Ovary (tissue), 9 donors: ENCODE data around the gene TMOD4. TPM values are rescaled to one million over a fixed set of nuclear protein-coding genes. Genes with fewer than 3 reads are reported as not detected.
A peak's percentile ranks its signal among the peaks of the same experiment; 100 is the strongest.

Experiments
- DNase-seq, 5 donors: peaks; one replicate each; pipeline ENCODE4 v3.0.0-alpha.2; 2019 to 2020
- H3K27ac ChIP-seq, 2 donors: fragments of 200-600 bp; one replicate each; pipeline versions ENCODE4 v1.5.1 to v1.8.0; 2019 to 2022
- H3K27me3 ChIP-seq: fragments of 200-600 bp; one replicate; pipeline ENCODE4 v1.8.0; 2022
- H3K36me3 ChIP-seq: fragments of 200-600 bp; sonication (generic); one replicate; pipeline ENCODE4 v1.5.1; 2019
- H3K4me1 ChIP-seq: one replicate; pipeline ENCODE4 v1.8.1; 2013; ENCODE audit warnings: mild to moderate bottlenecking, moderate library complexity; ENCODE audit not compliant: insufficient read depth
- H3K4me3 ChIP-seq: fragments of 200-600 bp; sonication (generic); one replicate; pipeline ENCODE4 v1.5.1; 2017
- H3K9me3 ChIP-seq, 2 donors: fragments of 200-600 bp in 1 of 2; sonication (generic) in 1 of 2; one replicate each; pipeline versions ENCODE4 v1.5.1 to v1.8.1; 2013 to 2019; ENCODE audit warnings: mild to moderate bottlenecking in 1 of 2, moderate library complexity in 1 of 2
- CTCF ChIP-seq, 3 donors: fragments of 450-650 bp in 2 of 3; fragments of 200-600 bp in 1 of 3; IDR thresholded peaks; one replicate each; pipeline versions ENCODE4 v1.5.1 to v1.8.0; 2016 to 2022; ENCODE audit warnings: antibody characterized with exemption in 3 of 3, mild to moderate bottlenecking in 1 of 3
- EP300 ChIP-seq: sonication (generic); formaldehyde crosslinking; IDR thresholded peaks from one replicate; pipeline ENCODE4 v1.6.1; 2017; ENCODE audit warnings: antibody characterized with exemption
- POLR2A ChIP-seq: fragments of 450-650 bp; IDR thresholded peaks from one replicate; pipeline ENCODE4 v1.6.1; 2017; ENCODE audit warnings: antibody characterized with exemption, mild to moderate bottlenecking, moderate library complexity
- WGBS, 3 donors: extraction: QIAGEN DNeasy Blood & Tissue Kit in 1 of 3; methylation state at CpG; one replicate each; pipeline versions ENCODE4 v1.1.5 to v1.1.7; 2013 to 2017; 5-methylcytosine and 5-hydroxymethylcytosine counted together
- intact Hi-C, 4 donors: fragments of 100-400 bp; cut with DNase I; formaldehyde crosslinking; loops; one replicate each; pipeline versions ENCODE4 v1.11.0 to v1.15.1; 2022 to 2023
- polyA plus RNA-seq, 2 donors: library from polyadenylated mRNA; stranded (reverse); fragments of 200-250 nt in 1 of 2; fragments of 350-450 nt in 1 of 2; fragmentation: Illumina TruSeq in 1 of 2; extraction: RNeasy Lipid Tissue Mini Kit (QIAGEN cat#74804) in 1 of 2; gene quantifications; one replicate each; pipeline ENCODE4 v1.2.3, GENCODE V29; 2013 to 2014
- total RNA-seq, 7 donors: library from RNA; depleted of rRNA in 2 of 7; stranded (reverse); fragments of >200 nt in 2 of 7; fragmentation: NEBNext Ultra II Directional in 3 of 7; extraction: Animal tissue kit (Norgen Biotek cat#: 25700) in 3 of 7; gene quantifications; one replicate each; pipeline versions ENCODE4 v1.1.0 to v1.2.4, GENCODE V29; 2016 to 2023
- donor health status: DM: no; HTN: no; CAD: no; lungs with moderate emphysema.
- donor health status: DM: no; HTN: no; CAD: no.
- donor health status: Bipolar disorder and iron deficiency.
- donor health status: DM: yes; HTN: yes; CAD: no.
- donor health status: DM: no; HTN: no; CAD: no.
- donor health status: DM: yes; HTN: yes; CAD: no.

Gene TMOD4
- total and polyA plus RNA-seq, 9 donors, result 0.15 to 1.4 (median 0.72) TPM; not detected in 3

- Histone ChIP-seq H3K27me3 (no peaks in the 10 kb centered on the region), H3K27ac (peak overlapping the region; percentile 26 to 76), H3K4me1 (no peaks in the 10 kb centered on the region), H3K9me3 (no peaks in the 10 kb centered on the region), H3K36me3 (no peaks in the 10 kb centered on the region), H3K4me3 (peak overlapping the region; percentile 44)
- TF ChIP-seq EP300 (no peak), CTCF (IDR thresholded peaks at IDR 0.05) (no peak), POLR2A (no peak)
- peak; percentile 58 to 84 (median 68) for DNase-seq
- intact Hi-C loops, result no loop called here
- 34 to 39% (median 37%) methylated on average over 63 to 65 of the region's 65 CpGs for WGBS, 3 donors
These were observed 42.6 kb downstream of the TMOD4 start for GRCh38 chr1:151133018-151133806.

- TF ChIP-seq POLR2A (no peak), EP300 (no peak), CTCF (IDR thresholded peaks at IDR 0.05) (no peak)
- peak in 4 of 5 donors; percentile 37 to 59 (median 39) for DNase-seq
- WGBS, 3 donors, result 23 to 37% (median 23%) methylated on average over 44 to 74 of the region's 74 CpGs
- no peaks in the 10 kb centered on the region for H3K36me3 ChIP-seq
- H3K27me3 ChIP-seq, result no peaks in the 10 kb centered on the region
- peak overlapping the region; percentile 26 to 76 for H3K27ac ChIP-seq
- H3K4me3 ChIP-seq, result peak overlapping the region; percentile 44
- intact Hi-C loops, result no loop called here
- no peaks in the 10 kb centered on the region for H3K9me3 ChIP-seq
- H3K4me1 ChIP-seq, result no peaks in the 10 kb centered on the region
These were observed 43.3 kb downstream of the TMOD4 start for GRCh38 chr1:151132335-151133017.

- WGBS, 3 donors, result 7 to 15% (median 10%) methylated on average over 29 to 39 of the region's 39 CpGs
- H3K27ac ChIP-seq, result peak overlapping the region; percentile 26 to 76
These were observed 44.0 kb downstream of the TMOD4 start for GRCh38 chr1:151131701-151132334.

More at GRCh38 chr1:151131701-151132334, 44.0 kb downstream of the TMOD4 start:
- no peaks in the 10 kb centered on the region for H3K36me3 ChIP-seq
- intact Hi-C loops, result no loop called here
- H3K27me3 ChIP-seq, result no peaks in the 10 kb centered on the region
- H3K4me1 ChIP-seq, result no peaks in the 10 kb centered on the region
- peak; percentile 52 to 73 (median 59) for DNase-seq
- H3K9me3 ChIP-seq, result no peaks in the 10 kb centered on the region
- peak overlapping the region; percentile 44 for H3K4me3 ChIP-seq
- TF ChIP-seq CTCF (IDR thresholded peaks at IDR 0.05) (no peak), EP300 (no peak), POLR2A (no peak)
